HepG2 (cell line): Measurements from ENCODE around the gene MAFF. TPM values are rescaled to one million over a fixed set of nuclear protein-coding genes. Genes with fewer than 3 reads are reported as not detected.

Experiments used
- BCL6 ChIP-seq: IDR thresholded peaks from 2 replicates; pipeline ENCODE4 v1.6.1; 2016; ENCODE audit warnings: missing genetic modification reagents, missing compliant biosample characterization
- HHEX ChIP-seq: IDR thresholded peaks from 2 replicates; pipeline ENCODE4 v1.6.1; 2016; ENCODE audit warnings: control low read depth
- ISL2 ChIP-seq: sonication (generic); formaldehyde crosslinking; IDR thresholded peaks from 2 replicates; pipeline ENCODE4 v1.5.0; 2020; ENCODE audit warnings: missing genetic modification reagents
- JUN ChIP-seq: sonication (generic); formaldehyde crosslinking; IDR thresholded peaks from 2 replicates; pipeline ENCODE4 v1.4.0; 2020; ENCODE audit warnings: mild to moderate bottlenecking, missing genetic modification reagents
- MTA3 ChIP-seq: sonication (generic); formaldehyde crosslinking; IDR thresholded peaks from 2 replicates; pipeline ENCODE4 v1.4.0; 2020; ENCODE audit warnings: missing genetic modification reagents
- MXD4 ChIP-seq: IDR thresholded peaks from 2 replicates; pipeline ENCODE4 v1.6.1; 2016; ENCODE audit warnings: mild to moderate bottlenecking, missing biosample characterization, missing genetic modification reagents
- SPEN ChIP-seq: sonication (generic); formaldehyde crosslinking; IDR thresholded peaks from 2 replicates; pipeline ENCODE4 v1.5.1; 2020; ENCODE audit warnings: low read depth, mild to moderate bottlenecking, missing genetic modification reagents
- THYN1 ChIP-seq: sonication (generic); formaldehyde crosslinking; IDR thresholded peaks from 2 replicates; pipeline ENCODE4 v1.8.1; 2023; ENCODE audit warnings: low read depth, mild to moderate bottlenecking, moderate library complexity, missing genetic modification reagents, borderline replicate concordance
- ZNF282 ChIP-seq: fragments of 450-650 bp; IDR thresholded peaks from 2 replicates; pipeline ENCODE4 v1.6.1; 2018; ENCODE audit not compliant: partially characterized antibody
- ZNF460 ChIP-seq: sonication (generic); formaldehyde crosslinking; IDR thresholded peaks from 2 replicates; pipeline ENCODE4 v1.5.1; 2020; ENCODE audit warnings: missing genetic modification reagents, mild to moderate bottlenecking, borderline replicate concordance
- ZNF660 ChIP-seq: sonication (generic); formaldehyde crosslinking; IDR thresholded peaks from 2 replicates; pipeline ENCODE4 v1.5.1; 2020; ENCODE audit warnings: mild to moderate bottlenecking, low read depth, missing genetic modification reagents, borderline replicate concordance
- polyA plus RNA-seq, 8 experiments: library from polyadenylated mRNA; depleted of rRNA in 3 of 8; stranded (reverse) in 7 of 8; unstranded in 1 of 8; fragments of >200 nt; fragmentation: Illumina TruSeq in 4 of 8; extraction: Trizol in 4 of 8; gene quantifications; 2 replicates each; pipeline versions ENCODE4 v1.2.1 to v1.2.3, GENCODE V29; 2011 to 2016; ENCODE audit warnings: low read depth in 4 of 8, missing spikeins in 1 of 8, mixed read lengths in 1 of 8; ENCODE audit not compliant: insufficient read depth in 1 of 8
- total RNA-seq, 5 experiments: library from RNA; depleted of rRNA; stranded (reverse); fragments of >200 nt; fragmentation: Illumina TruSeq; extraction: Trizol; gene quantifications; 2 replicates each; pipeline ENCODE4 v1.2.3, GENCODE V29; 2016; ENCODE audit warnings: low read depth in 1 of 5
- TF ChIP-seq, protein P1 (sequence below): sonication (generic); formaldehyde crosslinking; IDR thresholded peaks from 2 replicates; pipeline ENCODE4 v1.5.1; 2020; ENCODE audit warnings: mild to moderate bottlenecking, missing genetic modification reagents
- TF ChIP-seq, protein P2 (sequence below): sonication (generic); formaldehyde crosslinking; IDR thresholded peaks from 2 replicates; pipeline ENCODE4 v1.5.0; 2020; ENCODE audit warnings: missing genetic modification reagents
- TF ChIP-seq, protein P3 (sequence below), 2 experiments: sonication (generic) in 1 of 2; formaldehyde crosslinking in 1 of 2; IDR thresholded peaks; 2 replicates each; pipeline versions ENCODE4 v1.4.0 to v1.6.1; 2018 to 2020; ENCODE audit warnings: missing genetic modification reagents in 2 of 2, borderline replicate concordance in 1 of 2, low read depth in 1 of 2, mild to moderate bottlenecking in 1 of 2, missing biosample characterization in 1 of 2
- TF ChIP-seq, protein P4 (sequence below): sonication (generic); formaldehyde crosslinking; IDR thresholded peaks from 2 replicates; pipeline ENCODE4 v1.5.1; 2020; ENCODE audit warnings: mild to moderate bottlenecking, moderate library complexity, missing genetic modification reagents
- TF ChIP-seq, protein P5 (sequence below): sonication (generic); formaldehyde crosslinking; IDR thresholded peaks from 2 replicates; pipeline ENCODE4 v1.8.1; 2023; ENCODE audit warnings: mild to moderate bottlenecking, missing genetic modification reagents

Gene MAFF
- total and polyA plus RNA-seq, 2 of the 13 experiments (the other 11 are each of a cell fraction or from before 2014, with no cell fraction given), result 5.4 to 14.3 TPM

DNA sequence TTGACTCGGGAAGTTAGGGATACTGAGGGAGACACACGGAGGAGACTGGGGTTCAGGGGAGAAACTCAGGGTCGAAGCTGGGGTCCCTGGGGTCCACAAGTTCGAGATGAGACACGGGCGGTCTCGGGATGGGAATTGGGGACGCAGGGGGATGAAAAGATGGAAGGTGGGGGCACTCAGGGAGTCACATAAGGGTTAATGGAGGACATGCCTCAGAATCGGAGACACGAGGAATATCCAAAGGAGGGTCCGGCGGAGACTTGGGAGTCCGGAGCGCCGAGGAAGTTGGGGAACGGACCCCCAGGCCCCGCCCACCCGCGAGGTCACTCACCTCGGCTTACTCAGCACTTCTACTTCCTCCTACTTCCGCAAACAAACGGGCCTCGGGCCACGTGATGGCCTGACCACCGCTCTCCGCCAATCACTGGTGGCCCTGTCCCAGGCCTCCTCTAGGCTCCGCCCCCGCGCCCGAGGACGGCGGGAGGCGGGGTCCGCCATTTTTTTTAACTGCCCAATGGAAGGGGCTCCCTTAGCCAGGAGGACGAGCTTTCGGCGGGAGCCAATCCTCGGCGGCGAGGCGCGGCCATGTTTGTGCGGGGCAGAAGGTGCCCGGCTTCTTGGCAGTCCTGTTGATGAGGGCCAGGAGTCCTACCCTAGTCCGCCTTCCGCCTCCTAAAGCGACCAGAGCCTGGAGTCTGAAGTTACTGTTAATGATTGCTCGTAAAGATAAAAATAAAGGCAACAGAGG lies 20.2 kb upstream of the MAFF start, which contains the start of gene PLA2G6 (continued):
- TF ChIP-seq, protein P1, sequence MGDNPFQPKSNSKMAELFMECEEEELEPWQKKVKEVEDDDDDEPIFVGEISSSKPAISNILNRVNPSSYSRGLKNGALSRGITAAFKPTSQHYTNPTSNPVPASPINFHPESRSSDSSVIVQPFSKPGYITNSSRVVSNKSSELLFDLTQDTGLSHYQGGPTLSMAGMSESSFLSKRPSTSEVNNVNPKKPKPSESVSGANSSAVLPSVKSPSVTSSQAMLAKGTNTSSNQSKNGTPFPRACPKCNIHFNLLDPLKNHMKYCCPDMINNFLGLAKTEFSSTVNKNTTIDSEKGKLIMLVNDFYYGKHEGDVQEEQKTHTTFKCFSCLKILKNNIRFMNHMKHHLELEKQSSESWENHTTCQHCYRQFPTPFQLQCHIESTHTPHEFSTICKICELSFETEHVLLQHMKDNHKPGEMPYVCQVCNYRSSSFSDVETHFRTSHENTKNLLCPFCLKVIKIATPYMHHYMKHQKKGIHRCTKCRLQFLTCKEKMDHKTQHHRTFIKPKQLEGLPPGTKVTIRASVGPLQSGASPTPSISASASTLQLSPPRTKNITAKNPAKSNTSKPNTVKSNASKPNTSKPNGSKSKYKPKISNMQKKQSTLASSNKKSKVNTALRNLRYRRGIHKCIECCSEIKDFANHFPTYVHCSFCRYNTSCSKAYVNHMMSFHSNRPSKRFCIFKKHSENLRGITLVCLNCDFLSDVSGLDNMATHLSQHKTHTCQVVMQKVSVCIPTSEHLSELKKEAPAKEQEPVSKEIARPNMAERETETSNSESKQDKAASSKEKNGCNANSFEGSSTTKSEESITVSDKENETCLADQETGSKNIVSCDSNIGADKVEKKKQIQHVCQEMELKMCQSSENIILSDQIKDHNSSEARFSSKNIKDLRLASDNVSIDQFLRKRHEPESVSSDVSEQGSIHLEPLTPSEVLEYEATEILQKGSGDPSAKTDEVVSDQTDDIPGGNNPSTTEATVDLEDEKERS (CRISPR knock-in tag), result no peak
- TF ChIP-seq ZNF460 (CRISPR knock-in tag) (no peak), ZNF282 (no peak), SPEN (CRISPR knock-in tag) (no peak; the same call in 1 of the 2 replicates), ZNF660 (no peak), MXD4 (CRISPR knock-in tag) (no peak), HHEX (no peak), JUN (CRISPR knock-in tag) (no peak), BCL6 (no peak), MTA3 (CRISPR knock-in tag) (no peak), THYN1 (no peak), ISL2 (no peak)
- TF ChIP-seq, protein P2, sequence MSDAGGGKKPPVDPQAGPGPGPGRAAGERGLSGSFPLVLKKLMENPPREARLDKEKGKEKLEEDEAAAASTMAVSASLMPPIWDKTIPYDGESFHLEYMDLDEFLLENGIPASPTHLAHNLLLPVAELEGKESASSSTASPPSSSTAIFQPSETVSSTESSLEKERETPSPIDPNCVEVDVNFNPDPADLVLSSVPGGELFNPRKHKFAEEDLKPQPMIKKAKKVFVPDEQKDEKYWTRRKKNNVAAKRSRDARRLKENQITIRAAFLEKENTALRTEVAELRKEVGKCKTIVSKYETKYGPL (CRISPR knock-in tag), result no peak
- TF ChIP-seq, protein P3, sequence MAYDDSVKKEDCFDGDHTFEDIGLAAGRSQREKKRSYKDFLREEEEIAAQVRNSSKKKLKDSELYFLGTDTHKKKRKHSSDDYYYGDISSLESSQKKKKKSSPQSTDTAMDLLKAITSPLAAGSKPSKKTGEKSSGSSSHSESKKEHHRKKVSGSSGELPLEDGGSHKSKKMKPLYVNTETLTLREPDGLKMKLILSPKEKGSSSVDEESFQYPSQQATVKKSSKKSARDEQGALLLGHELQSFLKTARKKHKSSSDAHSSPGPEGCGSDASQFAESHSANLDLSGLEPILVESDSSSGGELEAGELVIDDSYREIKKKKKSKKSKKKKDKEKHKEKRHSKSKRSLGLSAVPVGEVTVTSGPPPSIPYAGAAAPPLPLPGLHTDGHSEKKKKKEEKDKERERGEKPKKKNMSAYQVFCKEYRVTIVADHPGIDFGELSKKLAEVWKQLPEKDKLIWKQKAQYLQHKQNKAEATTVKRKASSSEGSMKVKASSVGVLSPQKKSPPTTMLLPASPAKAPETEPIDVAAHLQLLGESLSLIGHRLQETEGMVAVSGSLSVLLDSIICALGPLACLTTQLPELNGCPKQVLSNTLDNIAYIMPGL (CRISPR knock-in tag; IDR thresholded peaks at IDR 0.05; ENCODE audit: borderline replicate concordance in 1 of 2, low read depth in 1 of 2), result no peak
- TF ChIP-seq, protein P4, sequence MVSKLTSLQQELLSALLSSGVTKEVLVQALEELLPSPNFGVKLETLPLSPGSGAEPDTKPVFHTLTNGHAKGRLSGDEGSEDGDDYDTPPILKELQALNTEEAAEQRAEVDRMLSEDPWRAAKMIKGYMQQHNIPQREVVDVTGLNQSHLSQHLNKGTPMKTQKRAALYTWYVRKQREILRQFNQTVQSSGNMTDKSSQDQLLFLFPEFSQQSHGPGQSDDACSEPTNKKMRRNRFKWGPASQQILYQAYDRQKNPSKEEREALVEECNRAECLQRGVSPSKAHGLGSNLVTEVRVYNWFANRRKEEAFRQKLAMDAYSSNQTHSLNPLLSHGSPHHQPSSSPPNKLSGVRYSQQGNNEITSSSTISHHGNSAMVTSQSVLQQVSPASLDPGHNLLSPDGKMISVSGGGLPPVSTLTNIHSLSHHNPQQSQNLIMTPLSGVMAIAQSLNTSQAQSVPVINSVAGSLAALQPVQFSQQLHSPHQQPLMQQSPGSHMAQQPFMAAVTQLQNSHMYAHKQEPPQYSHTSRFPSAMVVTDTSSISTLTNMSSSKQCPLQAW (CRISPR knock-in tag), result peak; percentile 64
- TF ChIP-seq, protein P5, sequence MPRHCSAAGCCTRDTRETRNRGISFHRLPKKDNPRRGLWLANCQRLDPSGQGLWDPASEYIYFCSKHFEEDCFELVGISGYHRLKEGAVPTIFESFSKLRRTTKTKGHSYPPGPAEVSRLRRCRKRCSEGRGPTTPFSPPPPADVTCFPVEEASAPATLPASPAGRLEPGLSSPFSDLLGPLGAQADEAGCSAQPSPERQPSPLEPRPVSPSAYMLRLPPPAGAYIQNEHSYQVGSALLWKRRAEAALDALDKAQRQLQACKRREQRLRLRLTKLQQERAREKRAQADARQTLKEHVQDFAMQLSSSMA (CRISPR knock-in tag), result no peak
